Lower lobe of right lung (tissue), 2 donors: ENCODE measurements around the gene TXLNB. TPM values are rescaled to one million over a fixed set of nuclear protein-coding genes. Genes with fewer than 3 reads are reported as not detected.

ENCODE experiments used
- ATAC-seq, 2 donors: fragments of 200-7000 bp; cut with Tn5 transposase; one replicate each; pipeline ENCODE4 v1.9.1; 2020 to 2022; ENCODE audit warnings: mild to moderate bottlenecking in 2 of 2, moderate library complexity in 2 of 2
- DNase-seq: peaks from one replicate; pipeline ENCODE4 v3.0.0-alpha.2; 2020
- H3K27ac ChIP-seq: fragments of 200-600 bp; one replicate; pipeline ENCODE4 v1.8.0; 2022
- H3K27me3 ChIP-seq: fragments of 200-600 bp; one replicate; pipeline ENCODE4 v1.8.0; 2022; ENCODE audit warnings: low read depth
- H3K36me3 ChIP-seq: fragments of 200-600 bp; one replicate; pipeline ENCODE4 v1.8.0; 2022; ENCODE audit warnings: mild to moderate bottlenecking
- H3K4me1 ChIP-seq: fragments of 200-600 bp; one replicate; pipeline ENCODE4 v1.8.0; 2022
- H3K4me3 ChIP-seq: fragments of 200-600 bp; one replicate; pipeline ENCODE4 v1.8.0; 2022; ENCODE audit warnings: mild to moderate bottlenecking
- H3K9me3 ChIP-seq: fragments of 200-600 bp; one replicate; pipeline ENCODE4 v1.8.0; 2022
- intact Hi-C: fragments of 100-400 bp; cut with DNase I; formaldehyde crosslinking; loops from one replicate; pipeline ENCODE4 v1.11.0; 2022
- total RNA-seq: library from RNA; stranded (reverse); fragmentation: NEBNext Ultra II Directional; extraction: Animal tissue kit (Norgen Biotek cat#: 25700); gene quantifications from one replicate; pipeline ENCODE4 v1.2.1, GENCODE V29; 2021
- TF ChIP-seq, protein P1 (sequence below): fragments of 200-600 bp; IDR thresholded peaks from one replicate; pipeline ENCODE4 v1.8.0; 2022; ENCODE audit warnings: antibody characterized with exemption, mild to moderate bottlenecking
- donor health status: DM: no; HTN: yes; CAD: no; lungs with severe emphysema.

TXLNB gene
- total RNA-seq, 1 donor from 2014 or later = 1.1 TPM

DNA sequence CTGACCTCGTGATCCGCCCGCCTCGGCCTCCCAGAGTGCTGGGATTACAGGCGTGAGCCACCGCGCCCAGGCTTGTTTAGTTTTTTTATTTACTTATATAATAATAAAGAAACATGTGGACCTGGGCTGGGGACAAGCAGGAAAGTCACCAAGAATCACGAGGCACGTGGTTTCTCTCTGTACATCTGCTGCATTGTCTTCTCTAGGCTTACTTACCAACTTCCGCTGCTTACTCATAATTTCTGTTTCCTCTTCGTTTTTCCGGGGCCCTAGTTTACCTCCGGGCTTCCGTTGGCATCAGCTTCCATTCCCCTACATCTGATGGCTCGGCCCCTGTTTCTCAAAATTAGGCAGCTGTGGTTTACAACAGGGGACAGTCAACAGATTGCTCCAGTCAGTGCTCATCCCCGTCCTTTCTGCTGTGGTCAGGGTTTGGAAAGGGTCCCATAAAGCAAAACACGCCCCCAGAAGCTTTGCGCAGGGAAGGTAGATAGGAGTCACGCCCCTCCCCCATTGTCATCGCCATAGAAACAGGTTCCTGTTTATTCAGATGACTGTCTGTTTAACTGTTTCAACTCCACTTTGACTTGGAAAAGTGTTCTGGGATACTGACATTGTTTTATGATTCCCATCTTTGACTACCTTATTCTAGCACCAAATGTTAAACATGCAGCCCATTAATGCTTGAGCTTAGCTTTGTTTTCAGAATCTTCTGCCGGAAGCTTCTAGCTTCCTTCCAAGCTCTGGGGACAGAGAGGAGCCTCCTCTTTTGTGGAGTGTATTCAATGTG, 31.9 kb upstream of the TXLNB start:
- H3K4me1 ChIP-seq = peaks cover 8% of the 10 kb centered on the region
- ATAC-seq = peak; percentile 87
- H3K36me3 ChIP-seq = no peaks in the 10 kb centered on the region
- peak overlapping the region; percentile 33 for H3K4me3 ChIP-seq
- H3K9me3 ChIP-seq = no peaks in the 10 kb centered on the region
- peak; percentile 76 for DNase-seq
- peak overlapping the region; percentile 73 for H3K27ac ChIP-seq
- TF ChIP-seq, protein P1, sequence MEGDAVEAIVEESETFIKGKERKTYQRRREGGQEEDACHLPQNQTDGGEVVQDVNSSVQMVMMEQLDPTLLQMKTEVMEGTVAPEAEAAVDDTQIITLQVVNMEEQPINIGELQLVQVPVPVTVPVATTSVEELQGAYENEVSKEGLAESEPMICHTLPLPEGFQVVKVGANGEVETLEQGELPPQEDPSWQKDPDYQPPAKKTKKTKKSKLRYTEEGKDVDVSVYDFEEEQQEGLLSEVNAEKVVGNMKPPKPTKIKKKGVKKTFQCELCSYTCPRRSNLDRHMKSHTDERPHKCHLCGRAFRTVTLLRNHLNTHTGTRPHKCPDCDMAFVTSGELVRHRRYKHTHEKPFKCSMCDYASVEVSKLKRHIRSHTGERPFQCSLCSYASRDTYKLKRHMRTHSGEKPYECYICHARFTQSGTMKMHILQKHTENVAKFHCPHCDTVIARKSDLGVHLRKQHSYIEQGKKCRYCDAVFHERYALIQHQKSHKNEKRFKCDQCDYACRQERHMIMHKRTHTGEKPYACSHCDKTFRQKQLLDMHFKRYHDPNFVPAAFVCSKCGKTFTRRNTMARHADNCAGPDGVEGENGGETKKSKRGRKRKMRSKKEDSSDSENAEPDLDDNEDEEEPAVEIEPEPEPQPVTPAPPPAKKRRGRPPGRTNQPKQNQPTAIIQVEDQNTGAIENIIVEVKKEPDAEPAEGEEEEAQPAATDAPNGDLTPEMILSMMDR = no peak
- intact Hi-C loops = no loop called here
- H3K27me3 ChIP-seq = no peaks in the 10 kb centered on the region

DNA sequence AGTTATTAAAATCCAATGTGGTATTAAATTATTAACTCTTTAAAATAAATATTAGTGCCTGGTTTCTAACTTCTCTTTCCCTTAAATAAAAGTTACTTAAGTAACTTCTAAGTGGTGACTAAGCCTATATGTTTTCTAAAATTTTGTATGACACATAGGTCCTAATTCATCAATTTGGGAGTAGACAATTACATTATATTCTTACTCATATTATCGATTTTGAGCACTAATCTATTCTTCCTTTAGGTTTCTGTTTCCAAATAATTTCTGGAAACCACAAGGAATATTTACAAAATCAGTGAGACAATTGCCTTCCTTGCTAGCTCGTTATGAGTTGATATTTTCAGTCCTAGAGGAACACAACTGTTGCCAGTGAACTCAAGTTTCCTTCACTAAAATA, 28.3 kb upstream of the TXLNB start:
- H3K27me3 ChIP-seq = no peaks in the 10 kb centered on the region
- no peak overlapping the region for H3K4me3 ChIP-seq
- no peaks in the 10 kb centered on the region for H3K9me3 ChIP-seq
- TF ChIP-seq, protein P1 = no peak
- ATAC-seq (no peak), DNase-seq (no peak)
- intact Hi-C loops = no loop called here
- H3K27ac ChIP-seq = no peak overlapping the region
- peaks cover 8% of the 10 kb centered on the region for H3K4me1 ChIP-seq
- H3K36me3 ChIP-seq = no peaks in the 10 kb centered on the region

DNA sequence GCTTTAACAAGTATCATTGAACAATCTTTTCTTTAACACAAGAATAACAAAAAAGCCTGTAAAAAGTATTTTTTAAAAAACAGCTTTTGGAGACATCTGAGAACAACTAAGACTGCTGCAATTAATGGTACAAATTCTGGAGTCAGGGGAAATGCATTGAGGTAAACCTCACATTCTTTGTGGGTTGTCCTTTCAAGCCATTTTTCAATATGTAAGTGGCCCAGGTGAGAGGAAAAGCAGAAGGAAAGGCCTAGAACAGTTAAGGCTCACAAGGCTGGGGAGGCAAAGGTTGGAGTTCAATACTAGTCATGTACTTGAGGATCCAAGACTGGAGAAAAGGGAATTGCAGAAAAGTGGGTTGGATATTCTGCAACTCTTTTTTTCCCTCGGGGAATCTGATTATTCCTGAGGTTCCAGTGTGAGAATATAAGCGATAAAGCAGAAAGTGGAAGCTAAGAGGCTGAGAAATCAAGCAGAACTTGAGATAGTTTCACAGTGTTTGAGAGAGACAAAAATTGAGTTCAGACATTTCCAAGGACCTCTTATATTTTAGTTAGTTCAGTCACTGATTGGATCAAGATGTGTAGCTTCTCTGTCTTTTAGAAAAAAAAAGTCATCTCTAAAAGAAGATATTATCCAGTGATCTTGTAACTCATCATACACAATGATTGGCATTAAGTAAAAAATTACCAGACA, 25.0 kb upstream of the TXLNB start:
- intact Hi-C loops = no loop called here
- Histone ChIP-seq H3K4me3 (no peak overlapping the region), H3K27ac (no peak overlapping the region), H3K27me3 (no peaks in the 10 kb centered on the region), H3K9me3 (no peaks in the 10 kb centered on the region), H3K36me3 (no peaks in the 10 kb centered on the region), H3K4me1 (no peaks in the 10 kb centered on the region)
- ATAC-seq = no peak
- TF ChIP-seq, protein P1 = no peak
- DNase-seq = no peak

DNA sequence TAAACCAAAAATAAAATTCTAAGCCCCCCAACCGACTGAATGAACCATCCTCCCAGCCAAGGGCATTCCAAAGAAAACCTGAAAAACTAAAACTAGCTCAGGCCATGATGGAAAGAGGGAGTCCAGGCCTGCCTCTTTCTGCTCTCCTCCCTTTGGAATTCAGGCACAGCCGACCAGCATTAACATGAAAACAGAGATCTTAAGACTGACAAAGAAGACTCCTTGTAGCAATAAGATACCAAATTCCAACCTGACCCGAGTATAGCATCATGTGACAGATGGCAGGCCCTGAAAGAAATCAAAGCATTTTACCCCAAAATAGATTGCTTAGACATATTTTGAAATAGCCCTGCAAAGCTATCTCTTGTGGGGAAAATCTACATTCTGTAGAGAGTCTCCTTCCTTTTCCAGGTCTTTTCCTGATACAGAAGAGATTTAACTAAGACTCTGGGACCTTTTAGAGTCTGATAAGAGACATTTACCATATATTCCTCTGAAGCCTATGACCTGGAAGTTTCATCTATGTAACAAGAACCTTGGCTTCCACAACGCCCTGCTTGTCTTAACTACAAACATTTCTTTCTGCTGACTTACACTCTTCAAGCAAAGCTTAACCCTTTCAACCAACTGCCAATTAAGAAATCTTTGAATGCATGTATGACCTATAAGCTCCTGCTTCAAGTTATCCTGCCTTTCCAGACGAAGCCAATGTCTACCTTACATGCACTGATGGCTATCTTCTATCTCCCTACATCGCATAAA, 22.2 kb upstream of the TXLNB start:
- TF ChIP-seq, protein P1 = no peak
- no peak for ATAC-seq

DNA sequence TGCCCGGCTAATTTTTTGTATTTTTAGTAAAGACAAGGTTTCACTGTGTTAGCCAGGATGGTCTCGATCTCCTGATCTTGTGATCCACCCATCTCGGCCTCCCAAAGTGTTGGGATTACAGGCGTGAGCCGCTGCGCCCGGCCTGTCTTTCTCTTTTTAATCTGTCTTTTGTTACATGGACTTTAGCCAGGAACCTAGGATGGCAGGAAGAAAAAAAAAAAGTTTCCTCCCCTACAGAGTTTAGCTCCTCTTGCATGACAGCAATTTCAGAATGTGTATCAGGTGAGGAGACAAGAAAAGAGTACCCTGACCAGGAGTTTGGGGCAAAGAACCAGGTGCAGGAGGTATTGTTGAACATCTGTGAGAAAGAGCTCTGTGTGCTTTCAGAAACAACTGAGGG, 21.4 kb upstream of the TXLNB start:
- H3K27ac ChIP-seq = no peak overlapping the region
- no peaks in the 10 kb centered on the region for H3K9me3 ChIP-seq
- no peak for DNase-seq
- intact Hi-C loops = no loop called here
- ATAC-seq = no peak
- TF ChIP-seq, protein P1 = no peak
- H3K36me3 ChIP-seq = no peaks in the 10 kb centered on the region
- H3K4me3 ChIP-seq = no peak overlapping the region
- no peaks in the 10 kb centered on the region for H3K27me3 ChIP-seq
- peaks cover 9% of the 10 kb centered on the region for H3K4me1 ChIP-seq

More for the DNA sequence above, 22.2 kb upstream of the TXLNB start:
- peaks cover 5% of the 10 kb centered on the region for H3K4me1 ChIP-seq
- H3K9me3 ChIP-seq = no peaks in the 10 kb centered on the region
- no peak for DNase-seq
- intact Hi-C loops = no loop called here
- no peaks in the 10 kb centered on the region for H3K36me3 ChIP-seq
- no peak overlapping the region for H3K4me3 ChIP-seq
- H3K27me3 ChIP-seq = no peaks in the 10 kb centered on the region
- no peak overlapping the region for H3K27ac ChIP-seq
